ENCODE results near the gene STK36.

STK36 gene, protein sequence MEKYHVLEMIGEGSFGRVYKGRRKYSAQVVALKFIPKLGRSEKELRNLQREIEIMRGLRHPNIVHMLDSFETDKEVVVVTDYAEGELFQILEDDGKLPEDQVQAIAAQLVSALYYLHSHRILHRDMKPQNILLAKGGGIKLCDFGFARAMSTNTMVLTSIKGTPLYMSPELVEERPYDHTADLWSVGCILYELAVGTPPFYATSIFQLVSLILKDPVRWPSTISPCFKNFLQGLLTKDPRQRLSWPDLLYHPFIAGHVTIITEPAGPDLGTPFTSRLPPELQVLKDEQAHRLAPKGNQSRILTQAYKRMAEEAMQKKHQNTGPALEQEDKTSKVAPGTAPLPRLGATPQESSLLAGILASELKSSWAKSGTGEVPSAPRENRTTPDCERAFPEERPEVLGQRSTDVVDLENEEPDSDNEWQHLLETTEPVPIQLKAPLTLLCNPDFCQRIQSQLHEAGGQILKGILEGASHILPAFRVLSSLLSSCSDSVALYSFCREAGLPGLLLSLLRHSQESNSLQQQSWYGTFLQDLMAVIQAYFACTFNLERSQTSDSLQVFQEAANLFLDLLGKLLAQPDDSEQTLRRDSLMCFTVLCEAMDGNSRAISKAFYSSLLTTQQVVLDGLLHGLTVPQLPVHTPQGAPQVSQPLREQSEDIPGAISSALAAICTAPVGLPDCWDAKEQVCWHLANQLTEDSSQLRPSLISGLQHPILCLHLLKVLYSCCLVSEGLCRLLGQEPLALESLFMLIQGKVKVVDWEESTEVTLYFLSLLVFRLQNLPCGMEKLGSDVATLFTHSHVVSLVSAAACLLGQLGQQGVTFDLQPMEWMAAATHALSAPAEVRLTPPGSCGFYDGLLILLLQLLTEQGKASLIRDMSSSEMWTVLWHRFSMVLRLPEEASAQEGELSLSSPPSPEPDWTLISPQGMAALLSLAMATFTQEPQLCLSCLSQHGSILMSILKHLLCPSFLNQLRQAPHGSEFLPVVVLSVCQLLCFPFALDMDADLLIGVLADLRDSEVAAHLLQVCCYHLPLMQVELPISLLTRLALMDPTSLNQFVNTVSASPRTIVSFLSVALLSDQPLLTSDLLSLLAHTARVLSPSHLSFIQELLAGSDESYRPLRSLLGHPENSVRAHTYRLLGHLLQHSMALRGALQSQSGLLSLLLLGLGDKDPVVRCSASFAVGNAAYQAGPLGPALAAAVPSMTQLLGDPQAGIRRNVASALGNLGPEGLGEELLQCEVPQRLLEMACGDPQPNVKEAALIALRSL (N-terminal part only)

GRCh38 chr2:218671654-218672566 is at the start of gene STK36, which contains the start of gene RNF25:
Gene STK36, plus strand, starts transcription at chr2:218672086. Its CDS starts 744 bp downstream, at chr2:218672830.
Gene RNF25, minus strand, starts transcription at chr2:218672002. Its CDS starts 32 bp downstream, at chr2:218671970.
- DNase-seq: peak; percentile 68 to 71

DNA sequence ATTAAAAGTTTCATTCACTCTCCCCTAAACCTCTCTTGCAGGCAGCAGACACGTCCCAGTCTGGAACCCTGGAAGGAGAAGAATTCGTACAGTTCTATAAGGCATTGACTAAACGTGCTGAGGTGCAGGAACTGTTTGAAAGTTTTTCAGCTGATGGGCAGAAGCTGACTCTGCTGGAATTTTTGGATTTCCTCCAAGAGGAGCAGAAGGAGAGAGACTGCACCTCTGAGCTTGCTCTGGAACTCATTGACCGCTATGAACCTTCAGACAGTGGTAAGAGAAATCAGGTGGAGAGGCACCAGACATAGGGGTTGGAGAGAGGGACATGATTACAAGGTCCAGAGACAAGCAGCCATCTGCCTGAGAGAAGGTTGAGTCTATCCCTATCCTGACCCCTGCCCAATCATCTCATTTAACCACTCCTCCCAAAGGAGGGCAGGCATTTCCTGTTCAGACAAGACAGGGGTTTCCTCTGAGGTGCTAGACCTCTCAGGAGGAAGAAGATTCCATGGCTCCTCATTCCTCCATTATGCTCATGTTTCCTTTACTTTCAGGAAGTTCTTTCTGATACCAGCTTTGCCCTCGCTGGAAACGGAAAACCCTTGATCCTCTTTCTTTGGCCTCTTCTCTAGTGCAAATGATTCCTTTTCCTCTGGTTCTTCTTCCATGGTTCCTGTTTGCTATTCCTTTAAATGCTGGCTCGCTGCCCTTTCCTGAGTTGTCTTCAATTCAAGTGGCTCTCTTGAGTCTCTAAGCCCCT is 49.1 kb upstream of the STK36 start:
- peak; percentile 8 to 19 for DNase-seq

- DNase-seq: peak in 1 of 2 donors; percentile 24
Measured at GRCh38 chr2:218623366-218623705, 48.5 kb upstream of the STK36 start.

DNA sequence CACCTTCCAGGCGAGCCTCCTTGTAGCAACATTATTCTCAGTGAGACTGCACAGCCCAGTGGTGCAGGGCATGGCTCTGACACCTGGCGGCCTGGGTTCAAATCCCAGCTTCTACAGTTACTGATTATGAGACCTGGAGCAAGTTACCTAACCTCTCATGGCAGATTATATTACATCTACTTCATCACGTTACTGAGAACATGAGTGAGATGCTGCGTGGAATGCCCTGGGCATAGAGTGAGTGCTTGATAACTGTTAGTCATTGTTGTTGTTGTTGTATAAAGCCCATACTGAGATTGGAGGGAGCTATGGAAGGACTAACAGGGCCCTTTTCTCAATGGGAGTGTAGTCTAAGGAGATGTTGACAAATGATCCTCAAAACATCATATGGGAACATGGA is 45.5 kb upstream of the STK36 start:
- DNase-seq: no peak

GRCh38 chr2:218627939-218628338 is 43.9 kb upstream of the STK36 start:
- no peak for DNase-seq

DNA sequence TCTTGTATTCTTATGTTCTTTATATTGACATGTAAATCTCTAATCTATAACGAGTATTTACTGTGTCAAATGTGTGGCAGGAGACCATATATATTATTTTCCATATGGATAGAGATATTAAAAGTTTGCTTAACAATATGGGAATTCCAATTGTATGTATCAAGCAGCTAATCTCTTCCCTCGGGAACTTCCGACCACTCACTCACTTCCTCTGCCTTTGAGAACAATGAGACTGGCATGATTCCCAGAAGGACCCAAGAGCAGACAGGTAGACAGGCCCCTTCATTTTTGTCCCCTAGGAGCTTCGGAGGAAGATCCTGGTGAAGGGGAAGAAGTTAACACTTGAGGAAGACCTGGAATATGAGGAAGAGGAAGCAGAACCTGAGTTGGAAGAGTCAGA is 40.0 kb upstream of the STK36 start:
- no peak for DNase-seq

GRCh38 chr2:218635719-218636118 is 36.2 kb upstream of the STK36 start:
- no peak for DNase-seq

DNA sequence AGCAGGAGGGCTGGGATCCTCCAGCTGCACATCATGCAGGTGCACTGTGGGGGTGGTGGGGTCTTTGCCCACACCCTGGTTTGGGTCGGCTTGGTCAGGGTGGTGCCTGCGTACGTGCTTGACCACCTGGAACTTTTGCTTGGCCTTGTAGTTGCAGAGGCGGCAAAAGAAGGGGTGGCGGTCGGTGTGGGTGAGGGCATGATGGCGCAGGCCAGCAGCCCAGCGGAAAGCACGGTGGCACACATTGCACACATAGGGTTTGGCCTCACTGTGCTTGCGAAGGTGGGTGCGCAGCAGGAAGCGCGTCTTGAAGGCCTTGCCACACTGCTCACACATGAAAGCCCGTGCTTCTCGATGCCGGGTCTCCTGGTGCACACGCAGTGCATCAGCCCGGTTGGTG is 33.5 kb upstream of the STK36 start:
- DNase-seq: no peak

DNA sequence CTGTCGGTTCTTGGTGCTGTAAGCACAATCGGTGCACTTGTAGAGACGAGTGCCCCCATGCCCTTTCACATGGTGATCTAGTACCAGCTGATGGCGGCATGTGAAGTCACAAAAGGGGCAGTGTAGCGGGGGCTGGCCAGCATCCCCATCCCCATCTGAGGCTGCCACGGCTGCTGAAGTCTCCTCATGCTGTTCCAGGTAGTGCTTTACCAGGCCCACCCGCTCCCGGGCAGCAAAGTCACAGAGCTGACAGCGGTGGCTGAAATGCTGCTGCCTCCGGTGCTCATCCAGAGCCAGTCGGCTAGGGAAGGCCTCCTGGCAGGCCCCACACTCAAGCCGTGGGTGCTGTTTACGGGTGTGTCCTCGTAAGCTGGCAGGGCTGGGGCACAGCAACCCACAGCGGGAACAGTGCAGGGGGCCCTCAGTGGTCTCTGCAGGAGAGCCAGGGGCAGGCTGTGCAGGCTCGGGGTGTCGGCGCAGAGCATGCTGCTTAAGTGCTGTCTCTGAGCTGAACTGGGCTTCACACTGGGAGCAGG is 29.7 kb upstream of the STK36 start:
- DNase-seq: no peak

DNA sequence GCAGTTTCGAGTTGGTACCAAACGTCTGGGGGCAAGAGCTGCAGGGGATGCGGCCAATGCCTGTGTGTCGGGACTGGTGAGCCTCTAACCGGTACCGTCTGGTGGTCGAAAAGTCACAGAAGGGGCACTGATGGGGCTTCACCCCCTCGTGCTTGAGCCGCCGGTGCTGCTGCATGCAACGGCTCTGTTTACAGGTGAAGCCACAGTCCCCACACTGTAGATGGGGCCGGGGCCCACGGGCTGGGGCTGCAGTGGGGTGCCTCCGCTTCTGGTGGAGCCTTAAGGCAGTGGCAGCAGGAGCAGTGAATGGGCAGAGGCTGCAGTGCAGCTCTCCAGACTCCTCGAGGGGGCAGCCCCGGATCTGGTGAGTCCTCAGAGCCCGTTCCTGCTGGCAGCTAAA is 29.1 kb upstream of the STK36 start:
- no peak for DNase-seq

GRCh38 chr2:218643751-218644310 is 28.1 kb upstream of the STK36 start:
- no peak for DNase-seq

DNA sequence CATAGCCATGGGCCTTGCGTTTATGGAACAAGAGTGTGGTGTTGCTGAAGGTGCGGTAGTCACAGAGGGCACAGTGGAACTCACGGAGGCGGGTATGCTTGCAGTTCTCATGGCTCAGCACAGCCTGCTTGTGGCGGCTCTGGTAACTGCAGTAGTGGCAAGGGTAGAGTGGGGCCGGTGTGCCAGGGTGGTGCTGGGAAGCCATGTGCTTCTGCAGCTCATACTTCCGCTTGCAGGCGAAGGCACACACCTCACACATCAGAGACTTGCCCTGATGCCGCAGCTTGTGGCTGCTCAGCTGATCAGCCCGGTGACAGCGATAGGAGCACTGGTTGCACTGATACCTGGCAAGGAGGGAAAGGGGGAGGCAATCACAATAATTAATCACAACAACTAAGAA is 27.2 kb upstream of the STK36 start:
- DNase-seq: no peak

- no peak for DNase-seq
Measured at GRCh38 chr2:218645126-218645525, 26.8 kb upstream of the STK36 start.

GRCh38 chr2:218648088-218648786 is 23.6 kb upstream of the STK36 start:
- peak; percentile 31 to 77 for DNase-seq

DNA sequence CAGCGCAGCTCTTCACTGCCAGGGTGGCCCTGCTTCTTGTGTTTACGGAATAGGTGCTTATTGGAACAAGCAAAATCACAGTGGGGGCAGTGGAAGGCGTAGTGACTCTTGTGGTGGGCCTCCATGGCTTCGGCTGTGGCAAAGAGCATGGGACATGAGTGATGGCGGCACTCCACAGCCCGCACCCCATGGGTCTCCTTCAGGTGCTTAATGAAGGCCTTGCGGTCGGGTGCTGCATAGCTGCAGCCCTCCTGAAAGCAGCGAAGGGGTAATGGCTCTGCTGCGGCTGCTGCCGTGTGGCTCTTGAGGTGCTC is 23.1 kb upstream of the STK36 start:
- no peak for DNase-seq

- no peak for DNase-seq
Measured at GRCh38 chr2:218655751-218656150, 16.1 kb upstream of the STK36 start.

DNA sequence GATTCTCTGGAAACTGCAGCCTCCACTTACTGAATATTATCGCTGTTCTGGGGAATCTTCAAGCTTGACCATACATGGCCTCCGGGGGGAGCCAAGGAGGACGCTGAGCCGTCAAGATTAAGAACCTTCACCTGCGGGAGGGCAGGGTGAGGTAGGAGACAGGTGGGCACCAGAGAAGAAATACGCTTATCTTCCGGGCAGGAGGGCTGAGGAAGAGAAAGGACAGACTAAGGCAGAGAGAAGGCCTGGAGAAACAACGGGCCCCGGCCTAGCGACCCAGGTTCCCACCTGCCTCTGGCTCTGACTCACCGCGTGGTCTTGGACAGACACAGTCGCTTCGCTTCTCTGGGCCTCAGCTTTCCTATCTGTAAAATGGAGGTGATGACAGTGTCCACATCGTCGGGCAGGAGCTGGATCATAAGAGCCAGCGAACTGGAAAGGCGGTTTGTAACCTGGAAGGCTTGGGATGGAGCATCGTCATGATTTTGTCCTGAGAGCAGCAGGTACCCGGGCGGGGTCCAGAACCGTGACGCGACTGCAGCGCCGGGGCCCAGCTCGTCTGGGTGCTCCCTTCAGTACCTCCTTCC is 13.1 kb upstream of the STK36 start:
- DNase-seq: peak; percentile 23 to 52

GRCh38 chr2:218659258-218659987 is 12.5 kb upstream of the STK36 start, which contains the start of the genes BCS1L and ZNF142:
Gene BCS1L, plus strand, starts transcription at chr2:218659683. Its CDS starts 1,305 bp downstream, at chr2:218660988.
Gene ZNF142, minus strand, starts transcription at chr2:218659623. Its CDS starts 3,194 bp downstream, at chr2:218656429.
- peak; percentile 80 to 84 for DNase-seq

GRCh38 chr2:218659988-218660358 is 11.9 kb upstream of the STK36 start:
- DNase-seq: no peak
